Measurements from ENCODE around the gene RTRAF. TPM values are rescaled to one million over a fixed set of nuclear protein-coding genes. Genes with fewer than 3 reads are reported as not detected.

Gene RTRAF
- total RNA-seq, 1 experiment from 2014 or later, result 190 TPM

DNA sequence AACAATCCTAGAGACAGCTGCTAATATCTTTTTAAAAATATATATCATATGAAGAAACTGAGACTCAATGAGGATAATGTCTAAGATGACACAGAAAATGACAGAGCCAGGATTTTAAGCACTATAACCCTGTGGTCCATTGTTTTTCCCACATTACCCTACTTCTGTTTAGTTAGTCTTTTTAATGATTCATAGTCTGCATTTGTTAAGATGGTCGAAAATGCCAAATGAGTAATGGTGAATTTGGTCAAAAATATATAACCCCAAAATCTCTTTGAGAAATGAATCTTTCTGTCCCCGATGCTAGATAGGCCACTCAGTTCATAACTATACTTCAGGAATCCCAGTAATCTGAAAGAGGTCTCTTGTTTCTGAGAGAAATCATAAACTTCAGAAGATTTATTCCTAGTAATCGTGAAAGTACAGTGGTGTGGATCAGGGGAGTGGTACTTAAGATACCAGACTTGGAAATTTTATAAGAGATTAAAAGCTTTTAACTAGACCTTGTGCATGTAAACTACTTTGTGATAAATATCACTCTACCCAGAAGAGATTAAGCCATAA, 10.8 kb downstream of the RTRAF start:
- Histone ChIP-seq H3K79me2 (ENCODE audit: insufficient read depth, low read length) (peaks cover 46% of the 10 kb centered on the region), H3K9me3 (ENCODE audit: control insufficient read depth in 1 of 2, insufficient read depth in 1 of 2, low read depth in 1 of 2, low read length in 2 of 2) (no peaks in the 10 kb centered on the region), H3K9ac (ENCODE audit: low read length) (no peak overlapping the region), H3K36me3 (ENCODE audit: control insufficient read depth in 1 of 2, insufficient read depth in 2 of 2, low read length in 2 of 2) (peaks cover 48 to 65% of the 10 kb centered on the region in 2 experiments), H4K20me1 (ENCODE audit: insufficient read depth) (0 out of 2 replicates have a peak, but pooled peaks cover 9% of the 10 kb centered on the region), H3K27ac (ENCODE audit: low read depth, low read length) (no peak overlapping the region), H2AFZ (ENCODE audit: low read depth, low read length, poor library complexity, severe bottlenecking) (no peak overlapping the region), H3K9me2 (ENCODE audit: insufficient read depth) (no peaks in the 10 kb centered on the region), H3K4me2 (ENCODE audit: low read length) (no peak overlapping the region), H3K27me3 (ENCODE audit: insufficient read depth, low read length) (no peaks in the 10 kb centered on the region), H3K4me1 (ENCODE audit: control insufficient read depth in 1 of 2, insufficient read depth in 2 of 2, low read length in 2 of 2) (no peaks in the 10 kb centered on the region), H3K4me3 (replicated peaks in 1 of 2; ENCODE audit: low read depth in 1 of 2, low read length in 2 of 2) (no peak overlapping the region)
- CTCF ChIA-PET, result no interaction called here
- RAD21 ChIA-PET (ENCODE audit: low non-redundant PET in 1 of 2, low total read pairs in 2 of 2, uncharacterized antibody in 2 of 2, unreplicated experiment in 2 of 2), result no interaction called here
- POLR2A ChIA-PET, result no interaction called here
- intact Hi-C loops (cut with micrococcal nuclease), result no loop called here
- DNase-seq (ENCODE audit: low read depth, low spot score) (no peak), ATAC-seq (no peak)
- no TSS peak for BruUV-seq (replicated peaks)
- TF ChIP-seq RAD21 (IDR thresholded peaks at IDR 0.05; ENCODE audit: low read depth) (no peak), POLR2A (IDR thresholded peaks at IDR 0.05; ENCODE audit: borderline replicate concordance, extremely low read depth, insufficient read depth, insufficient read length) (no peak), SRF (IDR thresholded peaks at IDR 0.05; ENCODE audit: low read depth) (no peak), ZFX (IDR thresholded peaks at IDR 0.05) (no peak), FOSL1 (IDR thresholded peaks at IDR 0.05; ENCODE audit: low read depth) (no peak), CBX3 (IDR thresholded peaks at IDR 0.05; ENCODE audit: low read depth) (no peak), POLR2AphosphoS5 (IDR thresholded peaks at IDR 0.05; ENCODE audit: low read depth, low read length) (no peak), CEBPB (IDR thresholded peaks at IDR 0.05; ENCODE audit: low read depth) (no peak), ZNF274 (IDR thresholded peaks at IDR 0.05; ENCODE audit: low read depth, low read length) (no peak), ELF1 (IDR thresholded peaks at IDR 0.05; ENCODE audit: borderline replicate concordance, low read depth) (no peak), TCF7L2 (IDR thresholded peaks at IDR 0.05; ENCODE audit: borderline replicate concordance, extremely low read depth, insufficient read depth, insufficient read length) (no peak)
- TF ChIP-seq, protein P1, sequence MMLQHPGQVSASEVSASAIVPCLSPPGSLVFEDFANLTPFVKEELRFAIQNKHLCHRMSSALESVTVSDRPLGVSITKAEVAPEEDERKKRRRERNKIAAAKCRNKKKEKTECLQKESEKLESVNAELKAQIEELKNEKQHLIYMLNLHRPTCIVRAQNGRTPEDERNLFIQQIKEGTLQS (IDR thresholded peaks at IDR 0.05), result no peak
- TF ChIP-seq, protein P2, sequence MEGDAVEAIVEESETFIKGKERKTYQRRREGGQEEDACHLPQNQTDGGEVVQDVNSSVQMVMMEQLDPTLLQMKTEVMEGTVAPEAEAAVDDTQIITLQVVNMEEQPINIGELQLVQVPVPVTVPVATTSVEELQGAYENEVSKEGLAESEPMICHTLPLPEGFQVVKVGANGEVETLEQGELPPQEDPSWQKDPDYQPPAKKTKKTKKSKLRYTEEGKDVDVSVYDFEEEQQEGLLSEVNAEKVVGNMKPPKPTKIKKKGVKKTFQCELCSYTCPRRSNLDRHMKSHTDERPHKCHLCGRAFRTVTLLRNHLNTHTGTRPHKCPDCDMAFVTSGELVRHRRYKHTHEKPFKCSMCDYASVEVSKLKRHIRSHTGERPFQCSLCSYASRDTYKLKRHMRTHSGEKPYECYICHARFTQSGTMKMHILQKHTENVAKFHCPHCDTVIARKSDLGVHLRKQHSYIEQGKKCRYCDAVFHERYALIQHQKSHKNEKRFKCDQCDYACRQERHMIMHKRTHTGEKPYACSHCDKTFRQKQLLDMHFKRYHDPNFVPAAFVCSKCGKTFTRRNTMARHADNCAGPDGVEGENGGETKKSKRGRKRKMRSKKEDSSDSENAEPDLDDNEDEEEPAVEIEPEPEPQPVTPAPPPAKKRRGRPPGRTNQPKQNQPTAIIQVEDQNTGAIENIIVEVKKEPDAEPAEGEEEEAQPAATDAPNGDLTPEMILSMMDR (IDR thresholded peaks at IDR 0.05 in 2 of 3, conservative IDR thresholded peaks at IDR 0.05 in 1 of 3; ENCODE audit: borderline replicate concordance in 1 of 3, insufficient read depth in 1 of 3, low read depth in 2 of 3, low read length in 2 of 3), result no peak
- TF ChIP-seq, protein P3, sequence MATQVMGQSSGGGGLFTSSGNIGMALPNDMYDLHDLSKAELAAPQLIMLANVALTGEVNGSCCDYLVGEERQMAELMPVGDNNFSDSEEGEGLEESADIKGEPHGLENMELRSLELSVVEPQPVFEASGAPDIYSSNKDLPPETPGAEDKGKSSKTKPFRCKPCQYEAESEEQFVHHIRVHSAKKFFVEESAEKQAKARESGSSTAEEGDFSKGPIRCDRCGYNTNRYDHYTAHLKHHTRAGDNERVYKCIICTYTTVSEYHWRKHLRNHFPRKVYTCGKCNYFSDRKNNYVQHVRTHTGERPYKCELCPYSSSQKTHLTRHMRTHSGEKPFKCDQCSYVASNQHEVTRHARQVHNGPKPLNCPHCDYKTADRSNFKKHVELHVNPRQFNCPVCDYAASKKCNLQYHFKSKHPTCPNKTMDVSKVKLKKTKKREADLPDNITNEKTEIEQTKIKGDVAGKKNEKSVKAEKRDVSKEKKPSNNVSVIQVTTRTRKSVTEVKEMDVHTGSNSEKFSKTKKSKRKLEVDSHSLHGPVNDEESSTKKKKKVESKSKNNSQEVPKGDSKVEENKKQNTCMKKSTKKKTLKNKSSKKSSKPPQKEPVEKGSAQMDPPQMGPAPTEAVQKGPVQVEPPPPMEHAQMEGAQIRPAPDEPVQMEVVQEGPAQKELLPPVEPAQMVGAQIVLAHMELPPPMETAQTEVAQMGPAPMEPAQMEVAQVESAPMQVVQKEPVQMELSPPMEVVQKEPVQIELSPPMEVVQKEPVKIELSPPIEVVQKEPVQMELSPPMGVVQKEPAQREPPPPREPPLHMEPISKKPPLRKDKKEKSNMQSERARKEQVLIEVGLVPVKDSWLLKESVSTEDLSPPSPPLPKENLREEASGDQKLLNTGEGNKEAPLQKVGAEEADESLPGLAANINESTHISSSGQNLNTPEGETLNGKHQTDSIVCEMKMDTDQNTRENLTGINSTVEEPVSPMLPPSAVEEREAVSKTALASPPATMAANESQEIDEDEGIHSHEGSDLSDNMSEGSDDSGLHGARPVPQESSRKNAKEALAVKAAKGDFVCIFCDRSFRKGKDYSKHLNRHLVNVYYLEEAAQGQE (IDR thresholded peaks at IDR 0.05; ENCODE audit: low read depth), result no peak
- TF ChIP-seq, protein P4, sequence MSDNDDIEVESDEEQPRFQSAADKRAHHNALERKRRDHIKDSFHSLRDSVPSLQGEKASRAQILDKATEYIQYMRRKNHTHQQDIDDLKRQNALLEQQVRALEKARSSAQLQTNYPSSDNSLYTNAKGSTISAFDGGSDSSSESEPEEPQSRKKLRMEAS (IDR thresholded peaks at IDR 0.05), result no peak

All from HCT116 (cell line).